ENCODE results near the gene LGALS3BP. TPM values are rescaled to one million over a fixed set of nuclear protein-coding genes. Genes with fewer than 3 reads are reported as not detected.

LGALS3BP gene
- total and polyA plus RNA-seq, 7 experiments from 2014 or later = 44.7 to 267 (median 69.1) TPM

DNA sequence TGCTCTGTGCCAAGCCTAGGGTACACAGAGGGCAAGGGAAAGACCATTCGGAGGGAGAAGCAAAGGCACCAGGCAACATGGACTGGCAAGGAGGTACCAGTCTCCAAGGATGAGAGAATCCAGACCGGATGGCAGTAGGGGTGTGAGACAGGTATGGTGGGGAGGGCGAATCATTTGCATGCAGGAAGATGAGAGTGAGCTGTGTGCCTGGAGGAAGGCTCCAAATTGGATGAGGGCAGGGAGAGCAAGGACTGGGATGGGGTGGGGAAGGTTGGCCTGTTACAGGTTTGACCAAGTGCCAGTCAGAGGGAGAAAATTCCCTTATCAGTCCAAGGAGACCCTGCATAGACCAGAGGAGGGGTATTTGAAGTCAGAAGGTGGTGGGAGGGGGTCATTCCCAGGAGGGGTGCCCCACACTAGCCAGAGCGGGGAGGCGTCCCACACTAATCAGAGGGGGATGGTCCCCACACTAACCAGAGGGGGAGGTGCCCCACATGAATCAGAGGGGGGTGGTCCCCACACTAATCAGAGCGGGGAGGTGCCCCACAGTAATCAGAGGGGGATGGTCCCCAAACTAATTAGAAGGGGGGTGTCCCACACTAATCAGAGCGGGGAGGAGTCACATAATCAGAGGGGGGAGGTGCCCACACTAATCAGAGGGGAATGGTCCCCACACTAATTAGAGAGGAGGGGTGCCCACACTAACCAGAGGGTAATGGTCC, 29.1 kb upstream of the LGALS3BP start:
- peaks cover 0 to 15% (median 0%) of the 10 kb centered on the region in 5 donors for H3K27me3 Mint-ChIP-seq
- H3K9me3 Mint-ChIP-seq = peaks cover 0 to 4% (median 0%) of the 10 kb centered on the region in 11 donors
- Histone ChIP-seq H3K4me3 (ENCODE audit: low read length) (peak overlapping the region; percentile 86), H3K36me3 (ENCODE audit: control insufficient read depth in 2 of 3, insufficient read depth in 3 of 3, low read length in 3 of 3) (no peaks in the 10 kb centered on the region), H3K27me3 (ENCODE audit: control insufficient read depth in 2 of 2, insufficient read depth in 2 of 2, low read length in 2 of 2) (no peaks in the 10 kb centered on the region), H3K27ac (ENCODE audit: low read depth, low read length) (peak overlapping the region; percentile 86), H3K9me3 (ENCODE audit: control insufficient read depth in 2 of 3, low read length in 3 of 3) (no peaks in the 10 kb centered on the region), H3K4me1 (ENCODE audit: control insufficient read depth in 2 of 2, insufficient read depth in 2 of 2, low read length in 2 of 2) (peaks cover 26 to 45% of the 10 kb centered on the region in 2 donors)
- DNase-seq (no peak), ATAC-seq (no peak)
- peaks cover 31 to 59% (median 53%) of the 10 kb centered on the region in 7 donors for H3K4me1 Mint-ChIP-seq
- H3K27ac Mint-ChIP-seq = peak overlapping the region; percentile 90 to 99 (median 96)
- POLR2A ChIA-PET = interaction anchor here (0.6 to 1.0 kb wide), 3 partner anchors 10 to 1428 kb away, joined by 3 read pairs; no protein-coding TSS in a partner anchor
- H3K4me3 Mint-ChIP-seq = peak overlapping the region; percentile 85 to 99 (median 92)
- intact Hi-C loops (cut with micrococcal nuclease) = loop anchor here in 1 of 2 donors (1.0 kb wide), 2 partner anchors 65 to 168 kb away; partner anchors contain the start of gene ENGASE
- H3K36me3 Mint-ChIP-seq = peaks cover 0 to 7% (median 0%) of the 10 kb centered on the region in 5 donors
- CTCF ChIA-PET = no interaction called here

- no peak for DNase-seq
- no peak for ATAC-seq
- H3K9me3 Mint-ChIP-seq = peaks cover 0 to 4% (median 0%) of the 10 kb centered on the region in 11 donors
- peak overlapping the region; percentile 85 to 99 (median 92) for H3K4me3 Mint-ChIP-seq
- H3K4me1 Mint-ChIP-seq = peaks cover 31 to 62% (median 58%) of the 10 kb centered on the region in 7 donors
- Histone ChIP-seq H3K36me3 (ENCODE audit: control insufficient read depth in 2 of 3, insufficient read depth in 3 of 3, low read length in 3 of 3) (peaks cover 0 to 9% (median 0%) of the 10 kb centered on the region in 3 experiments), H3K4me1 (ENCODE audit: control insufficient read depth in 2 of 2, insufficient read depth in 2 of 2, low read length in 2 of 2) (peaks cover 26 to 45% of the 10 kb centered on the region in 2 donors), H3K9me3 (ENCODE audit: control insufficient read depth in 2 of 3, low read length in 3 of 3) (no peaks in the 10 kb centered on the region), H3K4me3 (ENCODE audit: low read length) (no peak overlapping the region), H3K27me3 (ENCODE audit: control insufficient read depth in 2 of 2, insufficient read depth in 2 of 2, low read length in 2 of 2) (no peaks in the 10 kb centered on the region), H3K27ac (ENCODE audit: low read depth, low read length) (peak overlapping the region; percentile 86)
- H3K27ac Mint-ChIP-seq = peak overlapping the region; percentile 32 to 99 (median 91)
- ChIA-PET CTCF (interaction anchor here (0.5 kb wide), 1 partner anchor 33 kb away, joined by 3 read pairs; no protein-coding TSS in a partner anchor), POLR2A (interaction anchor here (0.6 kb wide), 2 partner anchors 1426 to 1810 kb away, joined by 3 to 4 read pairs; no protein-coding TSS in a partner anchor)
- peaks cover 0 to 7% (median 0%) of the 10 kb centered on the region in 5 donors for H3K36me3 Mint-ChIP-seq
- intact Hi-C loops (cut with micrococcal nuclease) = no loop called here
- peaks cover 0 to 7% (median 0%) of the 10 kb centered on the region in 5 donors for H3K27me3 Mint-ChIP-seq
These were observed 28.0 kb upstream of the LGALS3BP start for GRCh38 chr17:79007504-79008381.

GRCh38 chr17:79006794-79007503, 27.2 kb upstream of the LGALS3BP start:
- H3K4me1 ChIP-seq (ENCODE audit: control insufficient read depth in 2 of 2, insufficient read depth in 2 of 2, low read length in 2 of 2) = peaks cover 26 to 45% of the 10 kb centered on the region in 2 donors
- Mint-ChIP-seq H3K4me1 (peaks cover 31 to 66% (median 63%) of the 10 kb centered on the region in 7 donors), H3K9me3 (peaks cover 0 to 4% (median 0%) of the 10 kb centered on the region in 11 donors), H3K27me3 (peaks cover 0 to 5% (median 0%) of the 10 kb centered on the region in 5 donors), H3K4me3 (peak overlapping the region; percentile 58 to 99 (median 88)), H3K27ac (peak overlapping the region; percentile 34 to 99 (median 83)), H3K36me3 (peaks cover 0 to 7% (median 0%) of the 10 kb centered on the region in 5 donors)
- no peak overlapping the region for H3K27ac ChIP-seq (ENCODE audit: low read depth, low read length)
- CTCF ChIA-PET = no interaction called here
- ATAC-seq = no peak
- intact Hi-C loops (cut with micrococcal nuclease) = no loop called here
- peaks cover 0 to 16% (median 0%) of the 10 kb centered on the region in 3 experiments for H3K36me3 ChIP-seq (ENCODE audit: control insufficient read depth in 2 of 3, insufficient read depth in 3 of 3, low read length in 3 of 3)
- POLR2A ChIA-PET = interaction anchor here (0.6 kb wide), 1 partner anchor 1810 kb away, joined by 4 read pairs; no protein-coding TSS in a partner anchor
- no peak for DNase-seq
- H3K9me3 ChIP-seq (ENCODE audit: control insufficient read depth in 2 of 3, low read length in 3 of 3) = no peaks in the 10 kb centered on the region
- H3K4me3 ChIP-seq (ENCODE audit: low read length) = no peak overlapping the region
- H3K27me3 ChIP-seq (ENCODE audit: control insufficient read depth in 2 of 2, insufficient read depth in 2 of 2, low read length in 2 of 2) = no peaks in the 10 kb centered on the region

- peaks cover 31 to 72% (median 62%) of the 10 kb centered on the region in 7 donors for H3K4me1 Mint-ChIP-seq
- DNase-seq = no peak
These were observed 26.3 kb upstream of the LGALS3BP start for GRCh38 chr17:79006046-79006445.

GRCh38 chr17:79005063-79005861, 25.5 kb upstream of the LGALS3BP start:
- Histone ChIP-seq H3K36me3 (ENCODE audit: control insufficient read depth in 2 of 3, insufficient read depth in 3 of 3, low read length in 3 of 3) (peaks cover 0 to 24% (median 0%) of the 10 kb centered on the region in 3 experiments), H3K27ac (ENCODE audit: low read depth, low read length) (peak overlapping the region; percentile 48), H3K9me3 (ENCODE audit: control insufficient read depth in 2 of 3, low read length in 3 of 3) (no peaks in the 10 kb centered on the region), H3K4me3 (ENCODE audit: low read length) (peak overlapping the region; percentile 30), H3K27me3 (ENCODE audit: control insufficient read depth in 2 of 2, insufficient read depth in 2 of 2, low read length in 2 of 2) (no peaks in the 10 kb centered on the region), H3K4me1 (ENCODE audit: control insufficient read depth in 2 of 2, insufficient read depth in 2 of 2, low read length in 2 of 2) (peaks cover 26 to 42% of the 10 kb centered on the region in 2 donors)
- Mint-ChIP-seq H3K9me3 (peaks cover 0 to 4% (median 0%) of the 10 kb centered on the region in 11 donors), H3K36me3 (peaks cover 0 to 10% (median 0%) of the 10 kb centered on the region in 5 donors), H3K27me3 (peaks cover 0 to 3% (median 0%) of the 10 kb centered on the region in 5 donors), H3K4me1 (peaks cover 31 to 69% (median 56%) of the 10 kb centered on the region in 7 donors), H3K4me3 (peak overlapping the region in 9 of 10 donors; percentile 39 to 87 (median 63)), H3K27ac (peak overlapping the region in 8 of 9 donors; percentile 25 to 83 (median 65))
- intact Hi-C loops (cut with micrococcal nuclease) = no loop called here
- ChIA-PET POLR2A (interaction anchor here (1.4 kb wide), 1 partner anchor 15 kb away, joined by 4 read pairs; no protein-coding TSS in a partner anchor), CTCF (no interaction called here)
- DNase-seq (peak in 4 of 9 donors; percentile 17 to 30 (median 20)), ATAC-seq (no peak)

More at GRCh38 chr17:79006046-79006445, 26.3 kb upstream of the LGALS3BP start:
- Mint-ChIP-seq H3K27me3 (peaks cover 0 to 3% (median 0%) of the 10 kb centered on the region in 5 donors), H3K9me3 (peaks cover 0 to 4% (median 0%) of the 10 kb centered on the region in 11 donors), H3K27ac (peak overlapping the region; percentile 25 to 83 (median 57)), H3K4me3 (peak overlapping the region; percentile 5 to 87 (median 62)), H3K36me3 (peaks cover 0 to 7% (median 0%) of the 10 kb centered on the region in 5 donors)
- Histone ChIP-seq H3K4me1 (ENCODE audit: control insufficient read depth in 2 of 2, insufficient read depth in 2 of 2, low read length in 2 of 2) (peaks cover 26 to 45% of the 10 kb centered on the region in 2 donors), H3K27me3 (ENCODE audit: control insufficient read depth in 2 of 2, insufficient read depth in 2 of 2, low read length in 2 of 2) (no peaks in the 10 kb centered on the region), H3K9me3 (ENCODE audit: control insufficient read depth in 2 of 3, low read length in 3 of 3) (no peaks in the 10 kb centered on the region), H3K36me3 (ENCODE audit: control insufficient read depth in 2 of 3, insufficient read depth in 3 of 3, low read length in 3 of 3) (peaks cover 0 to 20% (median 0%) of the 10 kb centered on the region in 3 experiments), H3K27ac (ENCODE audit: low read depth, low read length) (peak overlapping the region; percentile 48), H3K4me3 (ENCODE audit: low read length) (no peak overlapping the region)
- intact Hi-C loops (cut with micrococcal nuclease) = no loop called here
- no peak for ATAC-seq
- ChIA-PET CTCF (no interaction called here), POLR2A (interaction anchor here (1.4 kb wide), 1 partner anchor 14 kb away, joined by 4 read pairs; no protein-coding TSS in a partner anchor)
